SK-N-SH treated with all-trans-retinoic acid at 6 μM for 48 hours (cell line): ENCODE results near the gene CLEC4E.

ENCODE experiments used
- ATAC-seq: fragments of 200-7000 bp; cut with Tn5 transposase; 3 replicates; pipeline ENCODE4 v1.9.1; 2020; ENCODE audit warnings: mild to moderate bottlenecking, moderate library complexity
- ARNTL ChIP-seq: fragments of 450-650 bp; formaldehyde crosslinking; IDR thresholded peaks from 2 replicates; pipeline ENCODE4 v1.5.0; 2020; ENCODE audit warnings: low read depth, mild to moderate bottlenecking, moderate library complexity, borderline replicate concordance
- CSRNP3 ChIP-seq: fragments of 250-450 bp; sonication (Bioruptor Pico); IDR thresholded peaks from 2 replicates; pipeline ENCODE4 v1.5.1; 2021; ENCODE audit warnings: mild to moderate bottlenecking, moderate library complexity
- ESRRG ChIP-seq: fragments of 250-450 bp; sonication (Bioruptor Pico); IDR thresholded peaks from 2 replicates; pipeline ENCODE4 v1.6.1; 2021; ENCODE audit warnings: mild to moderate bottlenecking
- GLIS3 ChIP-seq: fragments of 250-450 bp; sonication (Bioruptor Pico); IDR thresholded peaks from 2 replicates; pipeline ENCODE4 v1.5.0; 2020; ENCODE audit warnings: mild to moderate bottlenecking, moderate library complexity
- OSR1 ChIP-seq: fragments of 250-450 bp; sonication (Bioruptor Pico); IDR thresholded peaks from 2 replicates; pipeline ENCODE4 v1.8.0; 2022; ENCODE audit warnings: moderate library complexity, mild to moderate bottlenecking, inconsistent platforms
- POU6F1 ChIP-seq: fragments of 250-450 bp; sonication (Bioruptor Pico); IDR thresholded peaks from 2 replicates; pipeline ENCODE4 v1.8.0; 2021; ENCODE audit warnings: low read depth, mild to moderate bottlenecking, moderate library complexity, borderline replicate concordance
- PPARA ChIP-seq: fragments of 250-450 bp; sonication (Bioruptor Pico); IDR thresholded peaks from 2 replicates; pipeline ENCODE4 v1.5.0; 2020; ENCODE audit warnings: mild to moderate bottlenecking, borderline replicate concordance
- RARB ChIP-seq: fragments of 250-450 bp; sonication (Bioruptor Pico); IDR thresholded peaks from 2 replicates; pipeline ENCODE4 v1.8.0; 2021; ENCODE audit warnings: mild to moderate bottlenecking, moderate library complexity
- SNAI2 ChIP-seq: fragments of 250-450 bp; sonication (Bioruptor Pico); IDR thresholded peaks from 2 replicates; pipeline ENCODE4 v1.5.0; 2020; ENCODE audit warnings: mild to moderate bottlenecking, moderate library complexity
- TCF4 ChIP-seq: fragments of 250-450 bp; sonication (Bioruptor Pico); IDR thresholded peaks from 2 replicates; pipeline ENCODE4 v1.8.0; 2021; ENCODE audit warnings: mild to moderate bottlenecking, moderate library complexity, borderline replicate concordance
- TOX ChIP-seq: fragments of 250-450 bp; sonication (Bioruptor Pico); IDR thresholded peaks from 2 replicates; pipeline ENCODE4 v1.8.0; 2021; ENCODE audit warnings: mild to moderate bottlenecking, moderate library complexity, borderline replicate concordance
- TSHZ2 ChIP-seq: fragments of 250-450 bp; sonication (Bioruptor Pico); IDR thresholded peaks from 2 replicates; pipeline ENCODE4 v1.5.0; 2020; ENCODE audit warnings: mild to moderate bottlenecking, moderate library complexity
- ZC3H10 ChIP-seq: fragments of 250-450 bp; sonication (Bioruptor Pico); IDR thresholded peaks from 2 replicates; pipeline ENCODE4 v1.5.1; 2021; ENCODE audit warnings: mild to moderate bottlenecking, moderate library complexity
- ZFP3 ChIP-seq: fragments of 250-450 bp; sonication (Bioruptor Pico); IDR thresholded peaks from 2 replicates; pipeline ENCODE4 v1.5.0; 2020; ENCODE audit warnings: mild to moderate bottlenecking, moderate library complexity
- ZNF565 ChIP-seq: fragments of 450-650 bp; formaldehyde crosslinking; conservative IDR thresholded peaks from 2 replicates; pipeline ENCODE4 v1.5.0; 2020; ENCODE audit warnings: low read depth, mild to moderate bottlenecking, moderate library complexity
- ZNF70 ChIP-seq: fragments of 450-650 bp; formaldehyde crosslinking; IDR thresholded peaks from 2 replicates; pipeline ENCODE4 v1.5.0; 2020; ENCODE audit warnings: mild to moderate bottlenecking, moderate library complexity
- ZNF8 ChIP-seq: fragments of 450-650 bp; formaldehyde crosslinking; IDR thresholded peaks from 2 replicates; pipeline ENCODE4 v1.5.0; 2020; ENCODE audit warnings: mild to moderate bottlenecking, moderate library complexity
- TF ChIP-seq, protein P1 (sequence below): fragments of 250-450 bp; sonication (Bioruptor Pico); IDR thresholded peaks from 2 replicates; pipeline ENCODE4 v1.8.0; 2020; ENCODE audit warnings: mild to moderate bottlenecking, moderate library complexity, borderline replicate concordance

Gene CLEC4E

GRCh38 chr12:8517971-8518370 is 22.7 kb downstream of the CLEC4E start:
- TF ChIP-seq ESRRG = no peak
- no peak for TF ChIP-seq TOX
- TF ChIP-seq ZNF8 = no peak
- TF ChIP-seq, protein P1, sequence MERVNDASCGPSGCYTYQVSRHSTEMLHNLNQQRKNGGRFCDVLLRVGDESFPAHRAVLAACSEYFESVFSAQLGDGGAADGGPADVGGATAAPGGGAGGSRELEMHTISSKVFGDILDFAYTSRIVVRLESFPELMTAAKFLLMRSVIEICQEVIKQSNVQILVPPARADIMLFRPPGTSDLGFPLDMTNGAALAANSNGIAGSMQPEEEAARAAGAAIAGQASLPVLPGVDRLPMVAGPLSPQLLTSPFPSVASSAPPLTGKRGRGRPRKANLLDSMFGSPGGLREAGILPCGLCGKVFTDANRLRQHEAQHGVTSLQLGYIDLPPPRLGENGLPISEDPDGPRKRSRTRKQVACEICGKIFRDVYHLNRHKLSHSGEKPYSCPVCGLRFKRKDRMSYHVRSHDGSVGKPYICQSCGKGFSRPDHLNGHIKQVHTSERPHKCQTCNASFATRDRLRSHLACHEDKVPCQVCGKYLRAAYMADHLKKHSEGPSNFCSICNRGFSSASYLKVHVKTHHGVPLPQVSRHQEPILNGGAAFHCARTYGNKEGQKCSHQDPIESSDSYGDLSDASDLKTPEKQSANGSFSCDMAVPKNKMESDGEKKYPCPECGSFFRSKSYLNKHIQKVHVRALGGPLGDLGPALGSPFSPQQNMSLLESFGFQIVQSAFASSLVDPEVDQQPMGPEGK (CRISPR knock-in tag) = no peak
- no peak for TF ChIP-seq ZNF565 (CRISPR knock-in tag)
- TF ChIP-seq TSHZ2 (CRISPR knock-in tag) = no peak
- TF ChIP-seq, all 23 proteins: peak for 0
- no peak for ATAC-seq

DNA sequence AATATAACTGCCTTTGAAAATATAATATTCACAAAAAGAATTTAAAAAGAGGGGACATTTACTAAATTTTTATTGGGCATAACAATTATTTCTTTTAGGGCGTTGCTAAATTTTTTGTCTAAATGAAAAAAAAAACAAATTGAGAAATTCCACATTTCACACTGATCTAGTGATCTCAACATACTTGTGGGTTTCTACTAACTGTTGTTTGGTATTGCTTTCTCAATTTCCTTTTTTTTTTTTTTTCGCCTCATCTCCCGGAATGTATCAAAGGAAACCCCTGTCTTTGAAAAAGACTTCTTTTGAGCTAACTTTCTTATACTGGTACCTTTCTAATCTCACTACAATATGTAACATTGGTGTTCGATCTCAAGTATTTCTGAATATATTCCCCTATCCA is 27.4 kb downstream of the CLEC4E start, which contains the start of gene CLEC4D:
Gene CLEC4D (plus strand): TSS at position 248 of the 400 bp plus-strand sequence. CDS start 230 bp downstream, outside the sequence.
- TF ChIP-seq, protein P1 (CRISPR knock-in tag) = no peak
- TF ChIP-seq ESRRG (no peak), PPARA (CRISPR knock-in tag) (no peak), ZC3H10 (CRISPR knock-in tag) (no peak), TOX (no peak), ZFP3 (no peak), POU6F1 (CRISPR knock-in tag) (no peak), CSRNP3 (CRISPR knock-in tag) (no peak), GLIS3 (CRISPR knock-in tag) (no peak), ZNF565 (CRISPR knock-in tag) (no peak), SNAI2 (no peak), RARB (no peak), TSHZ2 (CRISPR knock-in tag) (no peak), OSR1 (no peak), ARNTL (CRISPR knock-in tag) (no peak), ZNF70 (CRISPR knock-in tag) (no peak), TCF4 (CRISPR knock-in tag) (no peak)
- no peak for ATAC-seq
